Bronchial epithelial cell (primary cell): ENCODE data around the gene KRT35. TPM values are rescaled to one million over a fixed set of nuclear protein-coding genes. Genes with fewer than 3 reads are reported as not detected.
A peak's percentile ranks its signal among the peaks of the same experiment; 100 is the strongest.

Experiments used
- DNase-seq: peaks from one replicate; pipeline ENCODE4 v3.0.0-alpha.2; 2010; ENCODE audit warnings: low read depth
- FAIRE-seq: peaks from 2 replicates; lab custom pipeline; 2011; peaks lifted over from hg19 to GRCh38; lab: Jason Lieb, UNC
- H3K27me3 ChIP-seq: 2 replicates; pipeline ENCODE4 v1.5.1; 2011; ENCODE audit warnings: low read length; ENCODE audit not compliant: control insufficient read depth, insufficient read depth
- H3K36me3 ChIP-seq: 2 replicates; pipeline ENCODE4 v1.5.1; 2011; ENCODE audit warnings: low read length; ENCODE audit not compliant: control insufficient read depth, insufficient read depth
- H3K4me3 ChIP-seq: 2 replicates; pipeline ENCODE4 v1.5.1; 2011; ENCODE audit warnings: mild to moderate bottlenecking, low read depth, low read length, control low read depth
- total RNA-seq: library from RNA; depleted of rRNA; stranded (reverse); fragments of >200 nt; gene quantifications from 2 replicates; pipeline ENCODE4 v1.2.1, GENCODE V29; 2014
- TF ChIP-seq, protein P1 (sequence below): IDR thresholded peaks from 2 replicates; pipeline ENCODE4 v1.5.1; 2011; ENCODE audit warnings: mild to moderate bottlenecking, moderate library complexity, low read length, control low read depth, inconsistent platforms; ENCODE audit not compliant: insufficient read depth, severe bottlenecking

KRT35 gene
- total RNA-seq, 1 donor from 2014 or later, result not detected

DNA sequence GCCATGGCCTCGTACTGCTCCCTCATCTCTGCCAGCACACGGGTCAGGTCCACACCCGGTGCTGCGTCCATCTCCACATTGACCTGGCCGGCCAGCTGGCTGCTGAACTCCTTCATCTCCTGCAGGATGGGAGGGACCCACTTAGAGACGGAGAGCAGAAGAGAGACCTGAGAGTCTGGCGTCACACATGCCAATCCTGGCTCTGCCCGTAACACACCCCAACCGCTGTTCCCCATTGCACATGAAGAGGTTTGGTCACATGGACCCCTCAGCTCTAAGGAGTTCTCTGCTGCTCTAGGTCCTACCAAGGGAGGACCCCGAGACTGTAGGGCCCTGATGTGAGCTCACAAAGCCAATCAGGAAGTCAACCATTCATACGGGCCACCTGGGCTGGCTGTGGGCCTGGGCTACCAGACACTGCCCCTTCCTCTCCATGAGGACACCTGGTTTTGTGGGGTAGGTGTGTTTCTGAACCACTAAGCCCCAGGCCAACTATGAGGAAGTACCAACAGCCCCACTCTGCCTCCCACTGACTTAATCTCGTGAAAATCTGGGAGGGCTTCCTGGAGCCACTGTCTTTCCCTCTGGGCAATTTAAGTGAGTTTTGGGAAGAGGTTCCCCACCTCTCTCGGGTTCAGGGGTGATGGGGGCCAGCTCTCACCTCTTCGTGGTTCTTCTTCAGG, 35.3 kb upstream of the KRT35 start:
- TF ChIP-seq, protein P1, sequence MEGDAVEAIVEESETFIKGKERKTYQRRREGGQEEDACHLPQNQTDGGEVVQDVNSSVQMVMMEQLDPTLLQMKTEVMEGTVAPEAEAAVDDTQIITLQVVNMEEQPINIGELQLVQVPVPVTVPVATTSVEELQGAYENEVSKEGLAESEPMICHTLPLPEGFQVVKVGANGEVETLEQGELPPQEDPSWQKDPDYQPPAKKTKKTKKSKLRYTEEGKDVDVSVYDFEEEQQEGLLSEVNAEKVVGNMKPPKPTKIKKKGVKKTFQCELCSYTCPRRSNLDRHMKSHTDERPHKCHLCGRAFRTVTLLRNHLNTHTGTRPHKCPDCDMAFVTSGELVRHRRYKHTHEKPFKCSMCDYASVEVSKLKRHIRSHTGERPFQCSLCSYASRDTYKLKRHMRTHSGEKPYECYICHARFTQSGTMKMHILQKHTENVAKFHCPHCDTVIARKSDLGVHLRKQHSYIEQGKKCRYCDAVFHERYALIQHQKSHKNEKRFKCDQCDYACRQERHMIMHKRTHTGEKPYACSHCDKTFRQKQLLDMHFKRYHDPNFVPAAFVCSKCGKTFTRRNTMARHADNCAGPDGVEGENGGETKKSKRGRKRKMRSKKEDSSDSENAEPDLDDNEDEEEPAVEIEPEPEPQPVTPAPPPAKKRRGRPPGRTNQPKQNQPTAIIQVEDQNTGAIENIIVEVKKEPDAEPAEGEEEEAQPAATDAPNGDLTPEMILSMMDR, result no peak
- no peaks in the 10 kb centered on the region for H3K27me3 ChIP-seq
- H3K36me3 ChIP-seq, result peaks cover 22% of the 10 kb centered on the region
- DNase-seq (no peak), FAIRE-seq (peak; percentile 47)
- no peak overlapping the region for H3K4me3 ChIP-seq

DNA sequence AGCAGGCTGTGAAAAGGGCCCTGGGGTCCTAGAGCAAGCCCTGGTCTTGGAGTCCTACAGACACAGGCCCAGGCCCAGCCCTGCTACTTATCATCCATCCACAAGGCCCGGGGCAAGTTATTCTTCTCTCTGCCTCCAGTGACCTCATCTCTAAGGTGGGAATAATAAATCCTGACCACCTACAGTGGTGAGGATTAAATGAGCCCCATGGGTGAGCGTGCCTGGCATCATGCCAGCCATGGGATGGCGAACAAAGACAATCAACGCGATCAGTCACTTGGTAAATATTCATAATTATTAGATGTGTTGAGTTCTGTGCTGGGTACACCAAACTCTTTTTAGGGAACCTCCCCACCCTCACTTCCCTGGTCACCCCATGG, 32.2 kb upstream of the KRT35 start:
- FAIRE-seq, result no peak
- no peak overlapping the region for H3K4me3 ChIP-seq
- TF ChIP-seq, protein P1, result no peak

DNA sequence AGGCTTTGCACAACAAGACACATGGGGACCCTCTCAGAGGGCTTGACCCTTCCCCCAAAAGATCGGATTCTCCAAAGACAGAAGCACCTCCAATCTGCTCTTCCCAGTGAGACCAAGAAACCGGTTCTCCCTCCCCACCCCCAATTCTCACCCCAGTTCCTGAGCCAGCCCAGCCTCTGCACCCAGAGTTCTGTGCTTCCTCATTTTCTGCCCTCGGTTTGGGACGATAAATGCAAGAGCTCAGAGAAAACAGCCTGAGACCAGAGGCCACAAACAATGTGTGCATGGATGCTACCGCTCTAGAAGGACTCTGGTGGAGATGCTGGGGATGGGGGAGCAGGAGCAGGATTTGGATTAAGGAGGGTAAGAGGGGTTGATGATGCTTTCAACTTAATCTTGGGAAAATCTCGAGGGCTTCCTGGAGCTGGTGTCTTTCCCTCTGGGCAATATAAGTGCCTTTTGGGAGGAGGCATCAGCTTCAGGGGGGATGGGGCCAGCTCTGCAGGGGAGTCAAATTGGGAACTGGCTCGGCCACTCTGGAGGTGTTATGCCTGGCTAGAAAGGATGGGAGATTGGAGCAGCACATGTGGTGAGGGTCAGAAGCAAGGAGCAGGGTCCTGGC, 31.7 kb upstream of the KRT35 start:
- TF ChIP-seq, protein P1, result no peak
- DNase-seq (no peak), FAIRE-seq (no peak)
- H3K27me3 ChIP-seq, result no peaks in the 10 kb centered on the region
- no peak overlapping the region for H3K4me3 ChIP-seq
- peaks cover 21% of the 10 kb centered on the region for H3K36me3 ChIP-seq

More for the DNA sequence above, 32.2 kb upstream of the KRT35 start:
- peaks cover 22% of the 10 kb centered on the region for H3K36me3 ChIP-seq
- no peaks in the 10 kb centered on the region for H3K27me3 ChIP-seq
- DNase-seq, result no peak

DNA sequence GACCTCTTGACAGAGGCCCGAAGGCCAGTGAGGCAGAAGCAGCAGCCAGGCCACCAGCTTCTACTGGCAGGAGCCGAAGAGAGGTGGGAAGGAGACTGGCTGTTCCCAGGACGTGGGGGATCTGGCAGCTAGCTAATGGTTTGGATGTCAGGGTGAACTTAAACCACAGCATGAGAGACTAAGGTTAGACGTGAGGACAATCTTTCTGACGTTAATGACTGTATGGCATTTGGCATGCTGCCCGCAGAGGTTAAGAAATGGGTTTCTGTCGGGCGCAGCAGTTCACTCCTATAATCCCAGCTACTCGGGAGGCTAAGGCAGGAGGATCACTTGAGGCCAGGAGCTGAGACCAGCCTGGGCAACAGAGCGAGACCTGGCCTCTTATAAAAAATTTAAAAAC, 30.8 kb upstream of the KRT35 start:
- TF ChIP-seq, protein P1, result no peak
- H3K27me3 ChIP-seq, result no peaks in the 10 kb centered on the region
- DNase-seq, result no peak
- peaks cover 16% of the 10 kb centered on the region for H3K36me3 ChIP-seq
- H3K4me3 ChIP-seq, result no peak overlapping the region
- FAIRE-seq, result no peak

DNA sequence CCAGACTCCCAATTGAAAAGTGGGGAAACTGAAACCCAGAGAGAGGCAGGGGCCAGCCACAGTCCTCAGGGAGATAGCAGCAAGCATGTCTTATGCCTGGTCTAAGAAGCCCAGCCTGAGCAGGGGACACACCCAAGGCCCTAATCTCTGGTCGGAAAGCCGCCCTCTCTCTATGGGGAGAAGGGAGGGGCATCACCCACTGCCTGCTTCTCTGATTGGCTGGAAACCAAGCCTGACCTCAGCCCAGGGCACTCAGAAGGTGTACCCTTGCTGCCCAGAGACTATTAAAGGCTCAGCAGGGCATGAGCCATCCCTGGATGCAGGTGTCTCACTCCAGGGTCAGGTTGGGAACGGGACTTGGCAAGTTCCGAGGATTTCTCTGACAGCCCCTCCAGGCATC, 30.2 kb upstream of the KRT35 start:
- H3K4me3 ChIP-seq, result no peak overlapping the region
- no peak for FAIRE-seq
- no peaks in the 10 kb centered on the region for H3K27me3 ChIP-seq

More for the DNA sequence above, 30.2 kb upstream of the KRT35 start:
- H3K36me3 ChIP-seq, result peaks cover 10% of the 10 kb centered on the region
- DNase-seq, result no peak
- TF ChIP-seq, protein P1, result no peak
